ENCODE data around the gene TPM2. TPM values are rescaled to one million over a fixed set of nuclear protein-coding genes. Genes with fewer than 3 reads are reported as not detected.

Gene TPM2
- total RNA-seq, 1 donor from 2014 or later: 174 TPM

DNA sequence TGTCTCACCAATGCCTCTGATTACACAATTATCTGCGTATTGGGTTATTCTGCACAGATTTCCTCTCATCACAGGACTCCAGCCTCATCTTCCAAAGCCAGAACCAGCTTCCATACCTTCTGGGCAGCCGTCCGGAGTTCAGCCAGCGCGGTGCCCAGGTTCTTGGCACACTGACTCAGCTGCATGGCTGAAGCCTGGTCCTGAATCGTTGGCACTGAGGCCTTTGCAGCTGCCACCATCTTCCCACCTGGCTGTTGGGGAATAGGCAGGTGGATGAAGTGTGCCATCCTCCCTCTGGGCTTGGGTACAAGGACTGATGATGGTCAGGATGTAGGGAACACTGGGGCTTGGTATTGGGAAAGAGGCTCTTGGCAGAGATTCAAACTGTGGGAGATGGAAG lies 24.4 kb upstream of the TPM2 start:
- Histone ChIP-seq H3K4me1 (no peaks in the 10 kb centered on the region), H3K27ac (no peak overlapping the region), H3K4me3 (no peak overlapping the region), H3K79me2 (ENCODE audit: low read depth) (no peaks in the 10 kb centered on the region), H3K9me3 (ENCODE audit: low read depth) (no peaks in the 10 kb centered on the region), H3K4me2 (no peak overlapping the region), H3K36me3 (no peaks in the 10 kb centered on the region), H3K27me3 (no peaks in the 10 kb centered on the region), H3K9ac (no peak overlapping the region), H4K20me1 (ENCODE audit: low read depth) (no peaks in the 10 kb centered on the region), H2AFZ (replicated peaks) (no peak overlapping the region), H3F3A (ENCODE audit: low read depth) (no peaks in the 10 kb centered on the region)
- H3K4me3 Mint-ChIP-seq: no peak overlapping the region
- H3K4me1 Mint-ChIP-seq: no peaks in the 10 kb centered on the region
- no peaks in the 10 kb centered on the region for H3K9me3 Mint-ChIP-seq
- H3K27me3 Mint-ChIP-seq (ENCODE audit: insufficient read depth, low read depth): peaks cover 6% of the 10 kb centered on the region
- no peak for TF ChIP-seq EZH2 (IDR thresholded peaks at IDR 0.05)
- no peak for TF ChIP-seq EZH2phosphoT487 (IDR thresholded peaks at IDR 0.05)
- TF ChIP-seq, protein P1, sequence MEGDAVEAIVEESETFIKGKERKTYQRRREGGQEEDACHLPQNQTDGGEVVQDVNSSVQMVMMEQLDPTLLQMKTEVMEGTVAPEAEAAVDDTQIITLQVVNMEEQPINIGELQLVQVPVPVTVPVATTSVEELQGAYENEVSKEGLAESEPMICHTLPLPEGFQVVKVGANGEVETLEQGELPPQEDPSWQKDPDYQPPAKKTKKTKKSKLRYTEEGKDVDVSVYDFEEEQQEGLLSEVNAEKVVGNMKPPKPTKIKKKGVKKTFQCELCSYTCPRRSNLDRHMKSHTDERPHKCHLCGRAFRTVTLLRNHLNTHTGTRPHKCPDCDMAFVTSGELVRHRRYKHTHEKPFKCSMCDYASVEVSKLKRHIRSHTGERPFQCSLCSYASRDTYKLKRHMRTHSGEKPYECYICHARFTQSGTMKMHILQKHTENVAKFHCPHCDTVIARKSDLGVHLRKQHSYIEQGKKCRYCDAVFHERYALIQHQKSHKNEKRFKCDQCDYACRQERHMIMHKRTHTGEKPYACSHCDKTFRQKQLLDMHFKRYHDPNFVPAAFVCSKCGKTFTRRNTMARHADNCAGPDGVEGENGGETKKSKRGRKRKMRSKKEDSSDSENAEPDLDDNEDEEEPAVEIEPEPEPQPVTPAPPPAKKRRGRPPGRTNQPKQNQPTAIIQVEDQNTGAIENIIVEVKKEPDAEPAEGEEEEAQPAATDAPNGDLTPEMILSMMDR (IDR thresholded peaks at IDR 0.05): no peak
- H3K36me3 Mint-ChIP-seq: peaks cover 54% of the 10 kb centered on the region
- no peak for DNase-seq (ENCODE audit: low spot score)
- no peak overlapping the region for H3K27ac Mint-ChIP-seq

DNA sequence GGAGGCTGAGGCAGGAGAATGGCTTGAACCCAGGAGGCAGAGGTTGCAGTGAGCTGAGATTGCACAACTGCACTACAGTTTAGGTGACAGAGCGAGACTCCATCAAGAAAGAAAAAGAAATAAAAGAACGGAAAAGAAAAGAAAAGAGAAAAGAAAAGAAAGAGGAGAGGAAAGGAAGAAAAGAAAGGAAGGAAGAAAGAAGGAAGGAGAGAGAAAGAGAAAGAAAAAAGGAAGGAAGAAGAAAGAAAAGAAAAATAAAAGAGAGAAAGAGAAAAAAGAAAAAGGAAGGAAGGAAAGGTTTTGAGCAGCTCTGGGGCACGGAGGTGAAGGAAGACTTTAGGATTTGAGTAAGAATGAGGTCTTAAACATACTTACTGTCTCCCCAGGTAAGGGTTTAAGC lies 23.9 kb upstream of the TPM2 start:
- Histone ChIP-seq H4K20me1 (ENCODE audit: low read depth) (no peaks in the 10 kb centered on the region), H3K9ac (no peak overlapping the region)

DNA sequence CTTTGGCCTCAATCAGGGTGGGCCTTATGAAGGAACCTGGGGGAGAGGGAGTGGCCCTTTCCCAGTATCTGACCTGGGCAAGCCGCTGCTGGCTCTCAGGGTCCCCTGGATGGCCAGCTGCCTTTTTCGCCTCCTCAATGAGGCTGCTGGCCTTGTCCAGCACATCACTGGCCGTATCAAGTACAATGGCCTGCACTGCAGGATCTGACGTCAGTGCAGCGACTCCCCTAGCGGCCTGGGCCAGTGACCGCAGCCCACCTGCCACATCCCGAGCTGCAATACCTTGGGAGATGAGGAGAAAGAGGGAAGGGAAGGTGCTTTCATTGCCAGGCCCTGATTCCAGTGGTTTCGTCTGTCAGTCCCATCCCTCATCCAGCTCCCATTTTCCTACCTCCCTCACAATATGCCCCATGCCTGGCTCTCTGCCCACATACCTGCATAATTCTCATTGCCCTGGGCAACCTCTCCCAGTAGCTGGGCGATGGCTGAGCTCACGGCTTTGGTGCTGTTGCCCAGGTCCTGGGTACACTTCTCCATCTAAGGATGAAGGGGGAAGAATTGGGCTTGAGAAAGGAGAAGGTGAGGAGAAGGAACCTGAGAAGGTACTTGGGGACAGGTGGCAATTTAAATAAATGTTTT lies 23.2 kb upstream of the TPM2 start:
- H3K36me3 Mint-ChIP-seq: peaks cover 52% of the 10 kb centered on the region
- Histone ChIP-seq H3K27ac (no peak overlapping the region), H3F3A (ENCODE audit: low read depth) (no peaks in the 10 kb centered on the region), H4K20me1 (ENCODE audit: low read depth) (no peaks in the 10 kb centered on the region), H3K9ac (no peak overlapping the region), H3K27me3 (no peaks in the 10 kb centered on the region), H3K4me1 (no peaks in the 10 kb centered on the region), H3K4me3 (no peak overlapping the region), H3K36me3 (no peaks in the 10 kb centered on the region), H3K9me3 (ENCODE audit: low read depth) (no peaks in the 10 kb centered on the region), H2AFZ (replicated peaks) (no peak overlapping the region), H3K4me2 (no peak overlapping the region), H3K79me2 (ENCODE audit: low read depth) (no peaks in the 10 kb centered on the region)
- H3K27me3 Mint-ChIP-seq (ENCODE audit: insufficient read depth, low read depth): peaks cover 3% of the 10 kb centered on the region
- DNase-seq (ENCODE audit: low spot score): no peak
- no peak overlapping the region for H3K4me3 Mint-ChIP-seq
- H3K4me1 Mint-ChIP-seq: no peaks in the 10 kb centered on the region
- no peaks in the 10 kb centered on the region for H3K9me3 Mint-ChIP-seq
- TF ChIP-seq EZH2phosphoT487 (IDR thresholded peaks at IDR 0.05): no peak
- TF ChIP-seq EZH2 (IDR thresholded peaks at IDR 0.05): no peak
- TF ChIP-seq, protein P1 (IDR thresholded peaks at IDR 0.05): peak; percentile 20
- no peak overlapping the region for H3K27ac Mint-ChIP-seq

More for the DNA sequence above, 23.9 kb upstream of the TPM2 start:
- Histone ChIP-seq H3K4me1 (no peaks in the 10 kb centered on the region), H3K79me2 (ENCODE audit: low read depth) (no peaks in the 10 kb centered on the region), H3K4me2 (no peak overlapping the region), H3F3A (ENCODE audit: low read depth) (no peaks in the 10 kb centered on the region), H3K4me3 (no peak overlapping the region), H2AFZ (replicated peaks) (no peak overlapping the region), H3K36me3 (no peaks in the 10 kb centered on the region), H3K27ac (no peak overlapping the region), H3K9me3 (ENCODE audit: low read depth) (no peaks in the 10 kb centered on the region), H3K27me3 (no peaks in the 10 kb centered on the region)
- TF ChIP-seq EZH2phosphoT487 (IDR thresholded peaks at IDR 0.05): no peak
- TF ChIP-seq, protein P1 (IDR thresholded peaks at IDR 0.05): no peak
- no peak for TF ChIP-seq EZH2 (IDR thresholded peaks at IDR 0.05)
- H3K9me3 Mint-ChIP-seq: no peaks in the 10 kb centered on the region
- H3K4me3 Mint-ChIP-seq: no peak overlapping the region
- H3K4me1 Mint-ChIP-seq: no peaks in the 10 kb centered on the region
- no peak for DNase-seq (ENCODE audit: low spot score)
- peaks cover 6% of the 10 kb centered on the region for H3K27me3 Mint-ChIP-seq (ENCODE audit: insufficient read depth, low read depth)
- no peak overlapping the region for H3K27ac Mint-ChIP-seq
- H3K36me3 Mint-ChIP-seq: peaks cover 55% of the 10 kb centered on the region

Measured in neural progenitor cell (in vitro differentiated cells).